KG1 (cell line): Measurements from ENCODE around the gene PRODH2.
"Not testable (repeated sequence)": the region's sequence is repeated elsewhere in the genome, so short reads cannot be mapped to it uniquely, and the experiment has no call there.

ENCODE experiments used
- DNase-seq: peaks from one replicate; lab custom pipeline; 2025; lab: John Stamatoyannopoulos, UW

Gene PRODH2

DNA sequence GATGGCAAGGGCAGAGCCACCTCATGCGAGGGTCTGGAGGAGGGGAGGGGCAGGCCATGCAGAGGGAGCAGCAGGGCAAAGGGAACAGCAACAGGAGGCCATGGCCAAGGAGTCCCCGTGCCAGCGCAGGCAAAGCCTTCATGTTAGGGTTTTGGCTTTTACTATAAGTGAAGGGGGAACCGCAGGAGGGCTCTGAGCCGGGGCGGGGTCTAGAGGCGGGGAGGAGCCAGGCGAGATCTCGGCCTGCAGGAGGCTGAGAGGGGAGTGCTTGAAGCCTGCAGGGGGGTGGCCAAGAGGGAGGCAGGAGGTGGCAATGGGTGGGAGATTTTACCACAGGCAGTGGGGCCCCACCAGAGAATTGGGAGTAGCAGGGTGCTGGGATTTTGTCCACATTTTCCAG, 31.0 kb downstream of the PRODH2 start:
- DNase-seq, result no peak

DNA sequence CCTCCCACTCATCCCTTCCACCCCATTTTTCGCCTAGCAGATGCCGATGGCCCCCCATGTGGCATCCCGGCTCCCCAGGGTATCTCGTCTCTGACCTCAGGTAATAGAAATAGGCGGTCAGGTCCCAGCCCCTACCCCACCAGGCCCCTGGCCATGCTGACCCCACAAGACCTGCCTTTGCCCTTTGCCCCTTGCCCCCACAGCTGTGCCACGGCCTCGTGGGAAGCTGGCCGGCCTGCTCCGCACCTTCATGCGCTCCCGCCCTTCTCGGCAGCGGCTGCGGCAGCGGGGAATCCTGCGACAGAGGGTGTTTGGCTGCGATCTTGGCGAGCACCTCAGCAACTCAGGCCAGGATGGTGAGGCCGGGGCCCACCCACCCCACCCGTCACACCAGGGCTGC, 31.9 kb downstream of the PRODH2 start:
- no peak for DNase-seq

DNA sequence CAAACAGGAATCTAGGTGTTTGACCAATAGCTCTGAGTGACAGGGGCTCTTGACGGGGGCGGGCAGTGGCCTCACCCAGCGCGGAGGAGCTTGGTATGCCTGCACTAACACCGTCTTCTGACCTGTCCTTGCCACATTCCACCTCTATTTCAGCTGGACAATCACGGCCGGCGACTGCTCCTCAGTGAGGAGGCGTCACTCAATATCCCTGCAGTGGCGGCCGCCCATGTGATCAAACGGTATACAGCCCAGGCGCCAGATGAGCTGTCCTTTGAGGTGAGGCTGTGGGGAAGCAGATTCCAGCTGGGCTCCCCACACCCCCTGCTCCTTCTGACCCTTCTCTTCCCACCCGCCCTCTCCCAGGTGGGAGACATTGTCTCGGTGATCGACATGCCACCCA, 32.6 kb downstream of the PRODH2 start:
- DNase-seq, result no peak

DNA sequence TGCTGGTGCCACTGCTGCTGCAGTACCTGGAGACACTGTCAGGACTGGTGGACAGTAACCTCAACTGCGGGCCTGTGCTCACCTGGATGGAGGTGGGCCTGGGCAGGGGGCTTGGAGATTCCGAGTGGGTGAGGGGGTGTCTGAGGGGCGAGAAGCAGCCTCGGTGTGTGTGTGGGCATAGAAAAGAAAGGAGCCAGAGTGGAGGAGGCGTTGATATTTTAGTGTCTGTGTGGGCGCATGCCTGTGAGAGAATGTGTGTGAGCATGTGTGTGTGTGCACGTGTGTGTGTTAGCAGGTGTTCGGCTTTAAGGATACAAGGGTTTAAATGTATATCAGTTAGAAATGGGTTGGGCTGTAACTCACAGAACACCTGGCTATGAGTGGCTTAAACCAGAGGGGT, 33.6 kb downstream of the PRODH2 start:
- no peak for DNase-seq

DNA sequence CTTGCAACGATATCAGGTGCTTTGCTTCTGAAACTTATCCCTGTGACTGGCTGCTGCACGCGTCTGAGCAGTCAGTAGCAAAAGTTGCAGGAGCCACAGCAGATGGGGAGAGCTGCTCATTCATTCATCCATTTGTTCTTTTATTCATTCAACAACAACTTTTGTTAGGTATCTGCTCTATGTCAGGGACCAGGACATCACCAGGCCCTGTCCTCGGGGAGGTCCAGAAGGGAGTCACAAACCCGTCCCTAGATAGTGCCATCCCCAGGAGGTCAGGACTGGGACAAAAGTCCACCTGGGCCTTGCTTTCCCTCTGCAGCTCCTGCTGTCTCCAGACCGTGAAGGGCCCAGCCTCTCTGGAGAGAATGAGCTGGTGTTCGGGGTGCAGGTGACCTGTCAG, 34.7 kb downstream of the PRODH2 start:
- DNase-seq, result no peak

DNA sequence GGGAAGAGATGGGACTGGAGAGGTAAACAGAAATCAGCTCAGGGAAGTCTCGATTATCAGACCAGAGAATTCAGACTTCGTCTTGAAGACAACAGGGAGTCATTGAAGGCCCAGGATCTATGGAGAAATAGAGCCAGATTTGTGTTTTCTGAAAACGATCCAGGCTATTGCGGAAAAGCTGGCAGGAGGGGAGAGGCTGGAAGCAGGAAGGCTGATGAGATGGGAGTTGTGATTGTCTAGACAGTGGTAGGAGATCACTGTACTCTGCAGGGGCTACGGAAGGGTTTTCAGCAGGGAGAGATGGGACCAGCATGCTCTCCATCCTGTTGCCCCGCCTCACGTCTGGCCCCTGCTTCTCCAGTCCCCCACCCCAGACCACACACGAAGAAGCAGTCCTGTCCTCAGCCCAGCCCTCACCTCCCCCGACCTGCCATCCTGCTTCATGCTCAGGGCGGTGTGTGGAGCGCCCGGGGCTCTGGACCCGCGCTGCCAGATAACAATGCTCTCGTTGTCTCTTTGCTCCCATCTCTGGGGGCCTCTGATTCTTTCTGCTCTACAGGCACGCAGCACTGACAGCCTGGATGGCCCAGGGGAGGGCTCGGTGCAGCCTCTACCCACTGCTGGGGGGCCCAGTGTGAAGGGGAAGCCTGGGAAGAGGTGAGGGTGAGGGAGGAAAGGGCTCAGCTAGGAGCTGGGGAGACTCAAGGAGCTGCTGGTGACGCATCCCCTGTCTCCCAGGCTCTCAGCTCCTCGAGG, 35.4 kb downstream of the PRODH2 start:
- DNase-seq, result no peak

DNA sequence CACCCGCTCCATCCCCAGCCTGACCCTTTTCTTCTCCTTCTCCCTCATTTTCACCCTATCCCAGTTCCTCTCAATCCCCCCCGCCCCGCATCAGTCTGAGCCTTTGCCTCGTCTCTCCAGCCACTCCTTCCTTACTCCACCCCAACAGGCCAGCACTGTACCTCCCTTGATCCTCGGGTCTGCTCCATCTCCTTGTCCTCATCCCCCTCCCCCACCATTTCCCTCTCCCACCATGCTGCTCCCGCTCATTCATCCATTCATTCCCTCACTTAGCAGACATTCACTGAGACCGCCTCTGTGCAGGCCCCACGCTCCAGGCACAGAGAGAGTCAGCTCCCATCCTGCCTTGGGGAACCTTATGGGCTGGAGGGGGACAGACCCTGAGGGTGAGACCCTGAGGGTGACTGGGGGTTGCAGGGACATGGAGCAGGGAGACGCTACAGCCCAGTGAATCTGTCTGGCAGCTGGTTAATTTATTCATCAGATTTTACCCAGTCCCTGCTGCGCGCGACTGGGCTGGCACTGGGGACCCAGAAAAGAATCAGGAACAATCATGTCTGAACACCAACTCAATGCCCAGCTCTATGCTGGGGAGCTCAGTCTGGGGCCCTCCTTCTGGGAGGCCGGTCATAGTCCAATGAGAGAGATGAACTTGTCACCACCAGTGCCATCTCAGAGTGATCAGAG, 36.4 kb downstream of the PRODH2 start:
- no peak for DNase-seq

DNA sequence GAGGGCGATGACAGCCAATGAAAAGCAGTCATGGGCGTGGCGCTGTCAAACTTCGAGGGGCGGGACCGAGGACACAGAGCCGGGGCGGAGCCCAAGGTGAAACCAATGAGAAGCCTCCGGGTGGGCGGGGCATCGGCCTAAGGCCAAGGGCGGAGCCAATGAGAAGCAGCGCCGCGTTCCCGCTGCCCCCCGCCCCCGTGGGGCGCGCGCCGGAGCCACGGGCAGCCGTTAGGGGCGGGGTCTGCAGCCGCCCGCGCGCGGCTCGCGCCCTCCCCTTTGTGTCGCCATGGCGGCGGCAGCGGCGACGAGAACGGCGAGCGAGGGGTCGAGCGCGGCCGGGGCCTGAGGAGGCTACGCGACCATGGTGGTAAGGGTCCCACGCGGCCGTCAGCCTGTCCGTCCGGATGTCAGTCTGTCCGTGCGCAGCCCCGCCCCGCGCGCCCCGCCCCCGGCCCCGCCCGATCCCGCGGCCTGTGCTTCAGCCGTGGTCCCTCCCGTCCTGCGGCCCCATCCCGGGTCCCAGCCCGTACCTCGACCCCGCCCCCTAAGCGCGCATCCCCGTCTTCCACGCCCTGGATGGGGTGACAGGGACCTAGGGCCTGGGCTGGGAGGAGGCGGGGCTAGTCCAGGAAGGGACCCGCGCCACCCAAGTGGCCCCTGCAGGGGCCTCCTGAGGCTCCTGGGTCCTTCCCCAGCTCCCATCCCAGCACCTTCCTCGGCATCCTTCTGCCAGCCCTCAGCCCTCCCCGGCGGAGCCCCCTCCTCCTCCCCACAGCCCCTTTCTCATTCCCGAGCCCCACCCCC, 37.1 kb downstream of the PRODH2 start, which contains the start of gene ARHGAP33:
TSS of gene ARHGAP33 (plus strand) at position 267 of the 804 bp plus-strand sequence. CDS start at position 362, 95 bp downstream.
- peak; percentile 97 for DNase-seq

DNA sequence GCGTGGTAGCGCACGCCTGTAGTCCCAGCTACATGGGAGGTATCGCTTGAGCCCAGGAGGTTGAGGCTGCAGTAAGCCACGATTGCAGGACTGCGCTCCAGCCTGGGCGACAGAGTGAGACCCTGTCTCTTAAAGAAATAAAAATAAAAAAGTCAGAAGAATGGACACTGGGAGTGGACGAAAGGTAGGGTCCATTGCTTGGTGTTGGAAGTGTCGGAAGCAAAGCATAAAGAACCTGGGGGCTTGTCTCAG, 37.7 kb downstream of the PRODH2 start:
- no peak for DNase-seq

DNA sequence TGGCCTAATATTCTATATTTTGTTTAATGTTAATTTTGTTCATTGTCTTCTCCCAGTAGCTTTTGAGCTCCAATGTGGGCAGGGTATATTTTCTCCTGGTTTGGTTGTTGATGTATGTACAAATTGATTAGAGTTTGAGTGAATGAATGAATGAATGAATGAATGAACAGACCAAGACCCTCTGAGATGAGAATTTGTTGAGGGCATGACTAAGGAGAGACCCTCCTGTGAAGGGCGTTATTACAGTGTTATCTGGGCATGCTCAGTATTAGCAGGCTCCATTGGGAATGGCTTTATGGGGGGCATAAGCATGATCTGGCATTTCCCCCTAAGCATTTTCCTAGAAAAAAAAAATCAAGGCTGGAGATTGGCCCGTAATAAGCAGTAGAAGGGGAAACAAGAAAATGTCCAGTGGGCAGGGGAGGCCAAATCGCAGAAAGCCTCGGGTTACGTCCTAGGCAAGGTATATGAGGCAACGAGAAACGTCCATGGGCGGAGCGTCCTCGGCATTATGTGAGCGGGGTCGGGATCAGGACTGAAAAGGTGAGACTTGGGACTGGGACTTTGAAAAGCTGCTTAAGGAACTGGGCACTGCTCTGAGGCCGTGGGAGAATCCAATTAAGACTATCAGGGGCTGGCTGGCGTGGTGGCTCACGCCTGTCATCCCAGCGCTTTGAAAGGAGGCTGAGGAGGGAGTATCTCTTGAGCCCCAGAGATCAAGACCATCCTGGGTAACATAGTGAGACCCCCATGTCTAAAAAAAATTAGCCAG, 38.2 kb downstream of the PRODH2 start:
- DNase-seq, result no peak

DNA sequence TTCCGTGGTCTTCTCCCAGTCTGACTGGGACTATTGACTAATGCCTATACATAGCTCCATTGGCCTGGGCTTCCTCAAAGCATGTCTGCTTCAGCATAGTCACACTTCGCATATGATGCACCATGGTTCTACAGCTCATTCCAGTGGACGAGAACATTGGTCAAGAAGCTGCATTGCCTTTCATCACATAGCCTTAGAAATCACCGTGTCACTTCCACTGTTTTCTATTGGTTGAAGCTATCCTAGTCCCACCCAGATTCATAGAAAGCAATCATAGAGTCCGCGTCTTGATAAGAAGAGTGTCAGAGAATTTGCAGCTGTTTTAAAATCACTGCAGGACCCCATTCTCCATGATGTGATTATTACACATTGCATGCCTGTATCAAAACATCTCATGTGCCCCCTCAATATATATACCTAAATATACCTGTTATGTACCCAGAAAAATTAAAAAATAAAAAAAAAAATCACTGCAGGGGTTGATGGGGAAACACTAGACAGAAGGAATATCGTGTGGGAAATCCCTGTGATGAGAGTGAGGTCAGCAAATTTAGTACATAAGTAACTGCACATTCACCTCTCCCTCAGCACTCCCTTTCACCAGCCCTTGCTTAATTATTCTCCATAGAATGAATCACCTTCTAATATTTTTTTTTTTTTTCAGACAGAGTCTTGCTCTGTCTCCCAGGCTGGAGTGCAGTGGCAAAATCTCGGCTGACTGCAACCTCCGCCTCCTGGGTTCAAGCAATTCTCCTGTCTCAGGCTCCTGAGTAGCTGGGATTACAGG, 39.4 kb downstream of the PRODH2 start:
- no peak for DNase-seq

DNA sequence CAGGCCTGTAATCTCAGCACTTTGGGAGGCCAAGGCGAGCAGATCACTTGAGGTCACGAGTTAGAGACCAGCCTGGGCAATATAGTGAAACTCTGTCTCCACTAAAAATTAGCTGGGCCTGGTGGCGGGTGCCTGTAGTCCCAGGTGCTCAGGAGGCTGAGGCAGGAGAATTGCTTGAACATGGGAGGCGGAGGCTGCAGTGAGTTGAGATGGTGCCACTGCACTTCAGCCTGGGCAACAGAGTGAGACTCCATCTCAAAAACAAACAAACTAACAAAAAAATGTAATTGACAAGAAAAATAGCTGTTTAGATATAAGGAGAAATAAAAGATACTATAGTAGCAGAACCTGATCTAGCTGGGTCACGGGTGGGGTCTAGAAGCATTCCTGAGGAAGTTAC, 40.3 kb downstream of the PRODH2 start:
- DNase-seq, result not testable (repeated sequence)

DNA sequence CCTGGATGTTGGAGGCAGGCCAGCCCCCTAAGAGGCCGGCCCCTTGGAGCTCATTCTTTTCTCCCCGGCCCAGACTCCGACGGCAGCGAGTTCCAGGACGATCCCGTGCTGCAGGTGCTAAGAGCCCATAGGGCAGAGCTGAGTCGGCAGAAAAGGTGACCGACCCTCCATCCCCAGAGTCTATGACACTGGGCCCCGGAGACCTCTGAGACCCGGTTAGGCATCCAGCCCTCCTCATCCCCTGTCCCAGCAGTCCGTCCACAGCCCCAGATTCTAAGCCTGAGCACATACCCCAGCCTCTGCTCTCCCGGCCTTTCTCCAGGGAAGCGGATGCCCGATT, 44.6 kb downstream of the PRODH2 start:
- DNase-seq, result no peak

DNA sequence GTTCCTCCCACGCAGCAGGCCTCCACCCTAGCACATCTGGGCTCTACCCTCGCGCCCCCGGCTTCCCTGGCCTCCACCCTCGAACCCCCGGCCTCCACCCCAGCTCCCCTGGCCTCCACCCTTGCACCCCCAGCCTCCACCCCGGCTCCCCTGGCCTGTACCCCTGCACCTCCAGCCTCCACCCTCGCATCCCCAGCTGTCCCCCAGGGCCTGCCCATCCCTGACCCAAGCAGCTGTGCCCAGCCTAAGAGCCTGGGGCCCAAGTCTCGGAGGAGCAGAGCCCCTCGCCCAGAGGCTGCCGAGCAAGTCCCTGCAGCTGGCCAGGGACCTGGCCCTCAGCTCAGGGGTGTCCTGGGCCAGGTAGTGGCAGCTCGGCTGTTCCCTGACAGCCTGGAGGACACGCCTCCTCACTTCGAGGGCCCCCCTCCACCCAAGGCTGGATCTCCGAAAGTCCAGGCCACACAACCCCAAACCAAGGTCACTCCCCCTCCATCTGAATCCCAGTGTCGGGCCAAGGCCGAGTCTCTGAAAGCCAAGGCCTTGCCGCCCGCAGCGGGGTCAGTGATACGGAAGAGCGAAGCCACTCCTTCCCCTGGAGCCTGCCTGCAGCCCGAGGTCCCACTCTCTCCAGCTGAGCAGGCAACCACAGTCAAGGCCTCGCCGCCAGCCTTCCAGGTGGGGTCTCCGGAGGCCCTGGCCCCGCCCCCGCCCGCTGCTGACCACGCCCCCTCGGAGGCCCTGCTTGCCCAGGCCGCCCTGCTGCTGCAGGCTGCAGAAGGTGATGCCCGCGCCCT, 45.2 kb downstream of the PRODH2 start:
- no peak for DNase-seq

DNA sequence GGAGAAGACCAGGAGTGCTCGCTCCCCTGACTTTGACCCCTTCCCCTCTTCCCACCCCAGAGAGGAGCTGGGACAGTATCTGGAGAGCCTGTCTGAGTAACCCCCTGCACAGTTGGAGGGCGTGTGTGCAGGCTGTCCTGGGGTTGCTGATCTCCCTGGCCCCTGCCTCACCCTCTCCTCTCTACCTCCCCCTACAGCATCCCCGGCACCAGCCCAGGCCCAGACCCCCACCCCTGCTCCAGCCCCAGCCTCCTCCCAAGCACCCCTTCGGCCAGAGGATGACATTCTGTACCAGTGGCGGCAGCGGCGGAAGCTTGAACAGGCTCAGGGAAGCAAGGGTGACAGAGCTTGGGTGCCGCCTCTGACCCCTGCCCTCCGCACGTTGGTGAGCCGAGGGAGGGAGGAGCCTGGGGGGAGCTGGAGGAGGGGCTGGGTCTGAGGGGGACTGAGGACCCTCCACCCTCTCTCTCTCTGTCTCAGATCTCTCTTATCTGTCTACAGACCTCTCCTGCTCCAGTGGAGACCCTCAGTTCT, 46.0 kb downstream of the PRODH2 start:
- DNase-seq, result no peak

DNA sequence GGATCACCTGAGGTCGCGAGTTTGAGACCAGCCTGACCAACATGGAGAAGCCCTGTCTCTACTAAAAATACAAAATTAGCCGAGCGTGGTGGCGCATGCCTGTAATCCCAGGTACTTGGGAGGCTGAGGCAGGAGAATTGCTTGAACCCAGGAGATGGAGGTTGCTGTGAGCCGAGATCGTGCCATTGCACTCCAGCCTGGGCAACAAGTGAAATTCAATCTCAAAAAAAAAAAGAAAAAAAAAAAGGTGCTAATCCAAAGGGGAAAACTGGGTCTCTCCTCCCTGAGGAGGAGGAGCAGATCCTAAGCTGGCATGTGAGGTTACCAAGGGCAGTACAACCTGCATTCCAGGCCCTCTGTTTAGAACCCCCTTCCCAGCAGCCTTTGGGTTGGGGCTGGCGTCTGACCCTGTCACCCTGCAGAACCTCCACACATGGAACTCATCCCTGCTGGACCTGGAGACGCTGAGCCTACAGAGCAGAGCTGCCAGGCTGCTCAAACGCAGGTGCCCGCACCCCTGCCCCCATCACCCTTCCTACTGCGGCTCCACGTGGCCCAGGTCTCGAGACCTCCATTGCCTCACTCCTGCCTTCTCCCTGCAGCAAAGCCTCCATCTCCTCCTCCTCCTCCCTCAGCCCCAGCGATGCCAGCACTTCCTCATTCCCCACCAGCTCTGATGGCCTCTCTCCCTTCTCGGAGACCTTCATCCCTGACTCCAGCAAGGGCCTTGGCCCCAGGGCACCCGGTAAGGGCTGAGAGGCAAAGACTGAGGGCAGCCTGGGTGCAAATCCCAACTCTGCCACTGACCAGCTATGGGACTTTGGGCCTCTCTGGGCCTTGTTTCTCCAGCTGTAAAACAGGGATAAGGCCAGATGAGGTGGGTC, 48.0 kb downstream of the PRODH2 start:
- DNase-seq, result no peak

DNA sequence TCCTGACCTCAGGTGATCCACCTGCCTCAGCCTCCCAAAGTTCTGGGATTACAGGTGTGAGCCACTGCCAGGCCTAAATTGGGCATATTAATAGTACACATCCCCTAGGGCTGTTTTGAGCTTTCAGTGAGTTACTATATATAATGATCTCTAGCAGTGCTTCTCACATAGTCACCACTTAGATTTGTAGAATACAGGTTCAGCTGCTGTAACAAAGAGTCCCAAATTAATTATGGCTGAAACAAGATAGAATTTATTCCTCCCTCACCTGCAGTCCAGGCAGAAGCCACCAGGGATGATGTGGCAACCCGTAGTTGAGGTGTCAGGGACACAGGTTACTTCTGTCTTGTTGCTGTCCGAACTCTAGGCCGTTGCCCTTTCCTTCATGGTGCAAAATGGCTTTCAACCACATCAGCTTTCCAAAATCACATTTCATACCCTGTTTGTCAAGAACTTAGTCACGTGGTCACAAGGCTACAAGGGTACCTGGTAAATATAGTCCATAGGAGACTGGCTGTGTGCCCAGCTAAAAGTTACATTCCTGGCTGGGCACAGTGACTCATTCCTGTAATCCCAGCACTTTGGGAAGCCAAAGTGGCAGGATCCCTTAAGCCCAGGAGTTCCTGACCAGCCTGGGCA, 51.8 kb downstream of the PRODH2 start:
- DNase-seq, result no peak

DNA sequence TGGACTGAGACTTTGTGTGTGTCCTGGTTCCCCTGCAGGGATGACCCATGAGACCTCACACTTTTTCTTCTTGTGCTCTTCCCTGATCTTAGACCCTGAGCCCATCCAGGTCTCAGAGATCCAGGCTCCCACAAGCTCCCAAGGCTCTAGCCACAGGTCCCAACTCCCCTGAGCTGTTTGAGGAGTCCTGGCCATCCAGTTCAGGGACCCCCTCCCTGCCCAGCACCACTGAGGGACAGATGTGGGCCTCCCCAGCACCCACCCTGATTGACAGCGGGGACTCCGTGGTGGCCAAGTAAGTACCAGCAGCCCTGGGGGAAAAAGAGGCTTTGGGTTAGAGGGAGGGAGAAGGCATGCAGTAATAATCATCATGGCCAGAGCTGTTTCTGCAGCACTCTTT, 52.9 kb downstream of the PRODH2 start:
- DNase-seq, result no peak
